ENCODE results near the gene CNTNAP1. TPM values are rescaled to one million over a fixed set of nuclear protein-coding genes. Genes with fewer than 3 reads are reported as not detected.

CNTNAP1 gene
- total and polyA plus RNA-seq, 9 of the 15 experiments (the other 6 are each of a cell fraction or from before 2014, with no cell fraction given): 0.10 to 1.8 (median 0.62) TPM

GRCh38 chr17:42653179-42654124 is 28.9 kb upstream of the CNTNAP1 start (continued):
- no peak for TF ChIP-seq ARID3B (CRISPR knock-in tag; IDR thresholded peaks at IDR 0.05; ENCODE audit: borderline replicate concordance)
- no peak for TF ChIP-seq ELF1 (tag; IDR thresholded peaks at IDR 0.05)
- no peak for TF ChIP-seq HMG20B (CRISPR knock-in tag; IDR thresholded peaks at IDR 0.05)
- no peak for TF ChIP-seq PRMT5 (CRISPR knock-in tag; IDR thresholded peaks at IDR 0.05)
- TF ChIP-seq ZNF121 (CRISPR knock-in tag; conservative IDR thresholded peaks at IDR 0.05): peak; percentile 28; the same call in 1 of the 2 replicates
- no peak for TF ChIP-seq ELF2 (CRISPR knock-in tag; IDR thresholded peaks at IDR 0.05)
- TF ChIP-seq ETS1 (conservative IDR thresholded peaks at IDR 0.05; ENCODE audit: control insufficient read depth, low read depth, low read length): no peak
- no peak for TF ChIP-seq KLF10 (CRISPR knock-in tag; IDR thresholded peaks at IDR 0.05)
- TF ChIP-seq ZNF280A (IDR thresholded peaks at IDR 0.05; ENCODE audit: low read depth, partially characterized antibody): no peak
- TF ChIP-seq HNRNPH1 (optimal IDR thresholded peaks at IDR 0.05; ENCODE audit: low read depth, low read length): no peak
- no peak for TF ChIP-seq ZNF644 (tag; IDR thresholded peaks at IDR 0.05; ENCODE audit: low read depth)
- no peak for TF ChIP-seq SREBF2 (CRISPR knock-in tag; IDR thresholded peaks at IDR 0.05)
- TF ChIP-seq SAFB (IDR thresholded peaks at IDR 0.05; ENCODE audit: borderline replicate concordance, low read depth, low read length): no peak
- TF ChIP-seq ZNF165 (CRISPR knock-in tag; IDR thresholded peaks at IDR 0.05; ENCODE audit: borderline replicate concordance): no peak
- TF ChIP-seq ZNF384 (IDR thresholded peaks at IDR 0.05; ENCODE audit: low read depth, low read length): no peak
- no peak for TF ChIP-seq POLR2B (IDR thresholded peaks at IDR 0.05; ENCODE audit: low read depth, partially characterized antibody)
- TF ChIP-seq GMEB1 (CRISPR knock-in tag; IDR thresholded peaks at IDR 0.05): no peak
- no peak for TF ChIP-seq SMARCC2 (IDR thresholded peaks at IDR 0.05; ENCODE audit: low read depth)
- TF ChIP-seq PHF21A (IDR thresholded peaks at IDR 0.05; ENCODE audit: borderline replicate concordance, low read depth): no peak
- no peak for TF ChIP-seq RAD51 (IDR thresholded peaks at IDR 0.05; ENCODE audit: borderline replicate concordance, low read depth)
- TF ChIP-seq KAT2B (IDR thresholded peaks at IDR 0.05; ENCODE audit: low read depth, low read length): no peak
- no peak for TF ChIP-seq HDAC3 (IDR thresholded peaks at IDR 0.05; ENCODE audit: borderline replicate concordance, partially characterized antibody)
- TF ChIP-seq SOX6 (IDR thresholded peaks at IDR 0.05): peak; percentile 69

All from K562 (cell line).